ENCODE results near the gene TEKT2. TPM values are rescaled to one million over a fixed set of nuclear protein-coding genes. Genes with fewer than 3 reads are reported as not detected.

TEKT2 gene, protein sequence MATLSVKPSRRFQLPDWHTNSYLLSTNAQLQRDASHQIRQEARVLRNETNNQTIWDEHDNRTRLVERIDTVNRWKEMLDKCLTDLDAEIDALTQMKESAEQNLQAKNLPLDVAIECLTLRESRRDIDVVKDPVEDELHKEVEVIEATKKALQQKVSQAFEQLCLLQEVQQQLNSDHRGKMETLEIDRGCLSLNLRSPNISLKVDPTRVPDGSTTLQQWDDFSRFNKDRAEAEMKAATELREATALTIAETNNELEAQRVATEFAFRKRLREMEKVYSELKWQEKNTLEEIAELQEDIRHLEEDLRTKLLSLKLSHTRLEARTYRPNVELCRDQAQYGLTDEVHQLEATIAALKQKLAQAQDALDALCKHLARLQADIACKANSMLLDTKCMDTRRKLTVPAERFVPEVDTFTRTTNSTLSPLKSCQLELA
- 0.24 TPM for polyA plus RNA-seq (ENCODE audit: insufficient read length)

DNA sequence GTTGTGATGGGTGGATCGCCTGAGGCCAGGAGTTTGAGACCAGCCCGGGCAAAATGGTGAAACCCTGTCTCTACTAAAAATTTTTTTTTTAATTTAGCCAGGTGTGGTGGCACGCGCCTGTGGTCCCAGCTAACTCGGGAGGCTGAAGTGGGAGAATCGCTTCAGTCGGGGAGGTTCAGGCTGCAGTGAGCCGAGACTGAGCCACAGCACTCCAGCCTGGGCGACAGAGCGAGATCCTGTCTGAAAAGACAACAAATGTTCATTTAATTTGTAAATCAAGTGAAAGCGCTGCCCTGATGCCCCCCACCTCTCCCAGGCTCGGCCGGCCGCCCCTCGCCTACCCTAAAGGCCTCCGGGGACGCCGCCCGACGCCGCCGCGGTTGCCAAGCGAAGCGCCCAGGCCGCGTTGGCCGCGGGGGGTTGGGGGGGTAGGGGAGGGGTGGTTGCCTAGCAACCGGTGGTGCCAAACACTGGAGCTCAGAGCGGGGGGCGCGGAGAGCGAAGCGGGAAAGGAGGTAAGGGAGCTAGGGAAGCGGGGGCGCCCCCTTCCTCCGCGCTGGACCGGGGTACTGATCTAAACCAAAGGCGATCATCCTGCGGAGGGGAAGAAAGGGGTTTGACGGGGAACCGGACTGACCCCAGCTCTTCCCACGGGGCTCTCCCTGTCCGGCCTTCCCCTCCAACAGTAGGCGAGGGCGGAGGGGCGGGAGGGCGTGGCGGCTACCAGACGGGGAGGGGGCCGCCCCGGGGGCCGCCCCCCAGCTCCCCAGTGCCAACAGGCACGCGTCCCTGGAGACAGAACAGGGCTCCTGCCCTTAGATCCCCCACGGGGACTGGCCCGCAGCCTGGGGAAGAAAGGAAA, at the start of gene TEKT2:
TEKT2 (plus strand) TSS at position 460 of the 862 bp plus-strand sequence. CDS start 828 bp downstream, outside the sequence.
- DNase-seq (ENCODE audit: low read depth), result no peak

DNA sequence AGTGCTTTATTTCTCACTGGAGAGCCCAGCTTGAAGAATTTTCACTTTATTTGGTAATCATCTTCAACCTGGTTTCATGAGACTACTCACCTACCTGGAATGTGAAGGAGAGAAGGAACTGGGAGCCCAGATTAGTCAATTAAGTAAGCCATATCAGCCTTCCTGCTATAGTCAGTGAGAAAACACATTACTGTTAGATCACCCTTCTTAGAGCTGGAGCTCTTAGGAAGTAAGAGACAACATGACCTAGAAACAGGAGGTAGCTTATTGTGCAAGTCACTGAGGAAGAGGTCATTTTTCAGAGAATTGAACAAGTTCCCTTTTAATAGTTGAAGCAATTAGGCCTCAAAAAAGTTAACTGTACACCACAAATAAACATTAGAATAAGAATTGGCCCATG, 49.2 kb upstream of the TEKT2 start:
- no peak for DNase-seq (ENCODE audit: low read depth)

DNA sequence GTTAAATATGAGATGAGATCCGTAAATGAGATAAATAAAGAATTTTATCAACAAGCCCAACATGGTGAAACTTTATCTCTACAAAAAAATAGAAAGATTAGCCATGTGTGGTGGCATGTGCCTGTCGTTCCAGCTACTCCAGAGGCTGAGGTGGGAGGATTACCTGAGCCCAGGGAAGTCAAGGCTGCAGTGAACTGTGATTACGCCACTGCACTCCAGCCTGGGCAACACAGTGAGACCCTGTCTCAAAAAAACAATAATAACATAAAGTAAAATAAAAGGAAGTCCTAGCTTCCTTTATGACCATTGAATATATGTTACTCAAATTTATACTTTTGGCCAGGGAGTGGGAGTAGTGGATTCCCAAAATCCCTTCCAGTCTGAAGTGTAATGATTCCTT, 48.7 kb upstream of the TEKT2 start:
- DNase-seq (ENCODE audit: low read depth), result no peak

DNA sequence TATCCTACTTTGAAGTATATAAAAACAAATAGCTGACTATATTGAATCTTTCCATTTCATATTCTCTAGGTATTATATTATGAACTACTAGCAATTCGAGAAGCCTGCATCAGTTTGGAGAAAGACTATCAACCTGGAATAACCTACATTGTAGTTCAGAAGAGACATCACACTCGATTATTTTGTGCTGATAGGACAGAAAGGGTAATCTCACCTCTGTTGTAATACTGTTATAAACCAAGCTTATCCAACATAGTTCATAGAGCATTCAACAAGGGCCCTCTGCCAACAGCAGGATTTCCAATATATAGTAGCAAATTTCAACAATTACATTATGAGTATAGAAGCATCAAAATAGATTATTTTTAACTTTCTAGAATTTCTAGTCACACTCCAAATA, 43.7 kb upstream of the TEKT2 start:
- DNase-seq (ENCODE audit: low read depth), result no peak

DNA sequence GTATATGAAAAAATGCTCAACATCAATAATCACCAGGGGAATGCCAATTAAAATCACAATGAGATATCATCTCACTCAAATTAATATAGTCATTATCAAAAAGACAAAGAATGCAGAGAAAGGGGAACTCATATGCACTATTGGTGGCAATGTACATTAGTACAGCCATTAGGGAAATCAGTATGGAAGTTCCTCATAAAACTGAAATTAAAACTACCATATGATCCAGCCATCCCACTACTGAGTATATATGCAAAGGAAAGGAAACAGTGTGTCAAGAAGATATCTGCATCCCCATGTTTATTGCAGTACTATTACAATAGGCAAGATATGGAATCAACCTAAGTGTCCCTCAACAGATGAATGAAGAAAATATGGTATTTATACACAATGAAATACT, 32.1 kb upstream of the TEKT2 start:
- no peak for DNase-seq (ENCODE audit: low read depth)

DNA sequence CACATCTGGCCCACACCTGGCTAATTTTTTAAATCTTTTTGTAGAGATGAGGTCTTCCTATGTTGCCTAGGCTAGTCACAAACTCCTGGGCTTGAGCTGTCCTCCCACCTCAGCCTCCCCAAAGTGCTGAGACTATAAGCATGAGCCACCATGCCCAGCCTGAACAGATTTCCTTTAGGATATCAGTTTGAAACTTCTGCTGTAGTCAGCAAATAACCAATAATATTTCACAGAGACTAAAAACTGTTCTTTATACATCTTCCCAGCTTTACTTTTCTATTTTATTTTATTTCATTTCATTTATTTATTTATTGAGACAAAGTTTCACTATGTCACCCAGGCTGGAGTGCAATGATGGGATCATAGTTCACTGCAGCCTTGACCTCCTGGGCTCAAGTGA, 29.9 kb upstream of the TEKT2 start:
- DNase-seq (ENCODE audit: low read depth), result no peak

DNA sequence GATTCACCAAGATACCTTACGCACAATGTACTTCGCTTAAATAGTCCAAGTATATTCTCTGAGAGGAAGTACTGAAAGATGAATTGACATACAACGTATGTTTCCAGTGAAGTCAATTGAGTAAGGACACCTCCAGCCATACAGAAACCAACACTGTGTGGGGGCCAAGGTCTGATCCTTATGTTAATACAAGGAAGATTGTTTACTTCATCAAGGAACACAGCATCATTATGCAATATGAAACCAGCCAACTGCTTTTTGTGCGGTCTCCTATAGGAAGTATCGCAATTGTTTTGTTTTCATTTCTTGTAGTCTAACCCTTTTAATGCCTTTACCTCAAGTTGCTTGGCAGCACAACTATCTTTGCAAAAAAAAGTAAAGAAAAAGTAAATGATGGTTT, 28.2 kb upstream of the TEKT2 start:
- DNase-seq (ENCODE audit: low read depth), result no peak

DNA sequence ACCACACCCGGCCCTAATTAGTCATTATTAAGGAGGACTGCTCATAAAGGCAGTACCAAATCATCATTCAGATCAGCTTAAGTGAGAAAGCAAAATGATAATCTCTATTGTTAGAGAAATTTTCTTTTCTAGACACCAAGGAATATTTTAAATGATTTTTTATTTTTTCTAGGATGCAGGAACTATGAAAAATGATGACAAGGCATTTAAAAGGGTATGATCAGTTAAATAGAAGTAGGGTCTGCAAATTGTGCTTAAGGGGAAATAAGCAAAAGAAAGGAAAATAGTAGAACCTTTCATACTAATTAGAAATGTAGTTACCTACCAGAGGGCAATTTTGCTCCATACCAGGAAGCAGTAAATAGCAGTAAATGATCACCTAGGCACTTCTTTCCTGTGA, 21.6 kb upstream of the TEKT2 start:
- no peak for DNase-seq (ENCODE audit: low read depth)

DNA sequence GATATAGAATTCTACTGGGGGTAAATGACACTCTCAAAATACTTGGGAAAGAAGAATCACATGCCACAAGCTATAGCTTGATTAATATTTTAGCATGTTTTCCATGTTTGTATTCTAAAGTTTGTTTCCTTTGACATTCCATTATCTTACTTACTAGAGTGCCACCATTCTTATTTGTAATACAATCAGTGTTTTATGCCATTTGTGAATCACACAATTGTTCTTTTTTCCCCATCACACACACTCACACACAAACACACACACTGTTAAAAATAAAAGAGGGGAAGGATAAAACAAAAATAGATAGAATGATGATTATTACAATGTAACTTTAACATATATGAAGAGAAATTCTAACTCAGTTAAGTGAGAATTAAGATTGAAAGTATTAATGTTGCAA, 16.0 kb upstream of the TEKT2 start:
- DNase-seq (ENCODE audit: low read depth), result no peak

DNA sequence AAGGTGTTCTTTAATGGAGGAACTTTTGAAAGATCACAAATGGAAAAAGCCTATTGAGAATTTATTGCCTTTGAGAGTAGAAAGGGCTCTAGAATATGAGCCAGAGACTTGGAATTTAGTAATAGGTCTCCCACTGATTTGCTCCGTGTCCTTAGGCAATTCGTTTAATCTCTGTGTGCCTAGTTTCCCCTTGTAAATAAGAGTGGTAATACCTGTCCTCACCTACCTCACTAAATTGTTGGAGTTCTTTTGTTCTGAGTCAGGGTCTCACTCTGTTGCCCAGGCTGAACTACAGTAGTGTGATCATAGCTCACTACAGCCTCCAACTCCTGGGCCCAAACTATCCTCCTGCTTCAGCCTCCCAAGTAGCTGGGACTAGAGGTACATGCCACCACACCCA, 15.0 kb upstream of the TEKT2 start:
- DNase-seq (ENCODE audit: low read depth), result no peak

DNA sequence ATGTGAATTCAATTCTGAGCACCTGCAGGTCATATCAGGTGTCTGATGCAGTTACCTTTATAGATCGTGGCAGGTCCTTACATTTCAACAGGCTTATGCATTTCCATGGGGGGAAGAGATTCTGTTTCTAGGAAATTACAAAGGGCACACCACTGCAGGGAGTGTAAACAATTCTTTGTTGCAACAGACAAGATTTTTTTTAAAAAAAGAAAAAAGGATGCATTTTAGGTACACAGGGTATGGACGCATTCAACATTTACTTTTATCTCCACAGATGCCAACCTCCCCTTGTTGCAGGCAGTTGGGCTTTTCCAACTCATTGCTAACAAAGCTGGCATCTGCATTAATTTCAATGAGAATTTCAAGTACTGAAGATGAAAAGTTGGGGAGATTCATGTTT, 13.5 kb upstream of the TEKT2 start:
- DNase-seq (ENCODE audit: low read depth), result no peak

DNA sequence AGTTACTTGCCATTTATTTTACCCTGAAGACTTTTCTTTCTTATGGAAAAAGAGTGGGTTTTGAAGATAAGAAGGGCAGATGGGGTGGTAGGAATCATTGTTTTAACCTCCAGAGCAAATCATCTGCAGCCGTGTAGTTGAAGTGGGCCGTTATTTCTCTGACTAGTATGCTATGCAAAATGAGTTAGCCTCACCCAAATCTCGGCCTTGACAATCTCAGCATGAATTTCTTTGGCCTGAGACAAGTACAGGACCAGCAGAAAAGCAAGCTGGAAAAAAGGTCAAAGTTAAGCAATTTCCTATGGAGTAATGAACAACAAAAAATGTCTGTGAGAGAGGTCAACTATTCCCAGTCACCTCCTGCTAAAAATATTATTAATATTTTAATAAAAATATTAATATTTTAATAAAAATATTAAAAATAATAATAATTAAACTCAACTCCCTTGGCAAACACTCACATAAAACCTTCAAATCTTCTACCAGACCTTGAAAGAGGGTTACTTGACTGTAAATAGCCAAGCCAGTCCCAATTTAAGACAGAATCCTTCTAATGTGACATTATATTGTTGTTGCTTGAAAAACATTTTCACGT, 6.8 kb upstream of the TEKT2 start:
- DNase-seq (ENCODE audit: low read depth), result no peak

DNA sequence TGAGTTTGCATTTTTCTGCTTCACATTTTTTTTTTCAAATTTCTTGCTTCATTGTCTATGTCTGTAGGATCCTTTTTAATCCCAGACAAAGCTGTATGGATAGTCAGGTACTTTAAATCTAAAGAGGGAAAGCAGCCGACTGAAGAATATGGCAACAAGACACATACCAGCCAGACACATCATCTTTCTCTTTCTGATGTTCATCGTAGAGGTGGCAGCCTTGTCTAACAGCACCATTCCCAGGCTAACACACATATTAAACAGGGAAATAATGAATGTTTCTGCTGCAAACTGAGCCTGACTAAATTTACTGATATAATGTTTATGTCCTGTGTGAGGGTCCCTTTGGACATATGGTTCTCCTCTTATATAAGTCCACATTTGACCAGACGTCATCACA, 3.7 kb upstream of the TEKT2 start:
- no peak for DNase-seq (ENCODE audit: low read depth)

DNA sequence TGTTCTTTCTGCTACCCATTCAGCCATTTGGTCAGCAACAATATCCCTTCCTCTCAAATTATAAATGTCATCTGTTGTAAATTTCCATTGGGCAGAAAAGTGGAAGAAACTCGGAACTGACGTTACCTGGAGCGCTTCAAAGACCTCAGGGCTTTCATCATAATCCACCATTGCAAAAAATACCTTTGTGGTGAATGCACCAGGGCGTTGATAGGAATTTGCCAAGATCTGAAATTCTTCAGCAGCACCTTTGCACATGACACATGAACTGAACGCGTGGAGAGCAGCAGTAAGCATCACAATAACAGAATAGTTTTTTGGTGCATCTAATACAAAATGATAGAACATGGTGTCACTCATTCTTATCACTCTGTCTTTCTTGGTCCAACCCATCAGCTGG, 3.1 kb upstream of the TEKT2 start:
- DNase-seq (ENCODE audit: low read depth), result no peak

DNA sequence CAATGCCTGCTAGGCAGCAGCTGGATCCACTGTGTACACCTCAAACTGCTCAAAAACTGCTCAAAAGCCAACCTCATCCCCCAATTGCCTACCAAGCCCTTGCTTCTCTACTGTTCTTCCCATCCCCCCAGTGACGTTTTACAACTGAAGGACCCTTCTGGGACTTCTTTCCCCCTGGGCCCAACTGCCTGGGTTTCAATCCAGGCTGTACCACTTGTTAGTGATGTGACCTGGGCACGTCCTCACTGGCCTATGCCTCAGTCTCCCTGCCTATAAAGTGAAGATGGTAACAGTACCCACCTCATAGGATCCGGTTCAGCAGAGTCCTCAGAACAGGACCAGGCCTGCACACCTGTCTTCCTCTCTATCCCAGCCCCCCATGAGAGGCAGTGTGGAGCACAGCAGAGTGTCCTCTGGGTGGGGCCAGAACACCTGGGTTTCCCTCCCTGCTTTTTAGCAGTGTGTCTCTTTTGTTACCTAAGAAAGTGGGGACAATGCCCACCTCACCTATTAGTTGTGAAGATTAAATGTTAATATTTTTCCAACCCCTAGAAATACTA, 1.9 kb upstream of the TEKT2 start:
- DNase-seq (ENCODE audit: low read depth), result no peak

DNA sequence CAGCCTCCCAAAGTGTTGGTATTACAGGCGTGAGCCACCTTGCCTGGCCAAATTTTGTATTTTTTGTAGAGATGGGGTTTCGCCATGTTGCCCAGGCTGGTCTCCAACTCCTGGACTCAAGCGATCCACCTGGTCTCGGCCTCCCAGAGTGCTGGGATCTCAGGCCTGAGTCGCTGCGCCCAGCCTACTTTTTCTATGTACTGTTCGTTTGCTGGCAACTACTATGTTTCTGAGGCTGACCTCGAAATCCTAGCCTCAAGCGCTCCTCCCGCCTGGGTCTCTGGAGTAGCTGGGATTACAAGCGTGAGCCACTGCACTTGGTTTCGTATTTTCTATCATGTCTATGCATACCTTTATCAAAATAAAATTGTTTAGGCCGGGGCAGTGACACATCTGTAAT, 675 bp upstream of the TEKT2 start:
- no peak for DNase-seq (ENCODE audit: low read depth)

DNA sequence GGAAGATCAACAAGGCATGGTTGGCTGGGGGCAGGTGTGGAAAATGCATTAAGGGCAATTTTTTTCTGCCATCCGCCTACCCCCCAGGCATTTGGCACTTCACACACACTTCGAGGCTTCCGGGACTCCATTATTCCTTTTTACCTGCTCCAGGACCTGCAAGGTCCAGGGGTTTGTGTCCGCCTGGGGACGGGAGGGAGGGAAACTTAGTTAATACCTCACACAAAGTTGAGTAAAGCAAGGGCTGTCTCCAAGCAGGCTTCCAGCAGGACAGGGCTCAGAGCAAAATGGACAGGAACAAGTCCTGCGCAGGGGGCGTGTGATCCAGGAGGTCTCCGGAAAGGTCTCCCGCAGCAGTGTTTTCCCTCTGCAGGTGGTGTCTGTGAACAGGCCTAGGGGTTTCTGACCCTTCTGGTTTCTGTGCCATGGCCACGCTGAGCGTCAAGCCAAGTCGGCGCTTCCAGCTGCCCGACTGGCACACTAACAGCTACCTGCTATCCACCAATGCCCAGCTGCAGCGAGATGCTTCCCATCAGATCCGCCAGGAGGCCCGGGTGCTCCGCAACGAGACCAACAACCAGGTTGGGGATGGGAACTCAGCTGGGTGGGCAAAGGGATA, 712 bp downstream of the TEKT2 start:
- DNase-seq (ENCODE audit: low read depth), result no peak

DNA sequence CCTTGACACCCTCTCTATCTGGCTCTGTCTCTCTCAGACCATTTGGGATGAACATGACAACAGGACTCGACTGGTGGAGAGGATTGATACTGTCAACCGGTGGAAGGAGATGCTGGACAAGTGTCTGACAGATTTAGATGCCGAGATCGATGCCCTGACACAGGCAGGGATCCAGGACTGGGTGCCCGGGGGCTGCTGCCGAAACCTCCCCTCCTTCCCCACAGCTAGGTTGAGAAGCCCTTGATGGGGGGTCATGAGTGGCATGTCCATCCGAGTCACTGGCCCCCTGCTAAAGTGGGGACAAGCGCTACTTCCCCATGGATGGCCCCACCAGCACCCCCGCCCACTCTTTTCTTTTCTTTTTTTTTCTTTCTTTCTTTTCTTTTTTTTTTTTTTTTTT, 1.2 kb downstream of the TEKT2 start:
- DNase-seq (ENCODE audit: low read depth), result no peak

DNA sequence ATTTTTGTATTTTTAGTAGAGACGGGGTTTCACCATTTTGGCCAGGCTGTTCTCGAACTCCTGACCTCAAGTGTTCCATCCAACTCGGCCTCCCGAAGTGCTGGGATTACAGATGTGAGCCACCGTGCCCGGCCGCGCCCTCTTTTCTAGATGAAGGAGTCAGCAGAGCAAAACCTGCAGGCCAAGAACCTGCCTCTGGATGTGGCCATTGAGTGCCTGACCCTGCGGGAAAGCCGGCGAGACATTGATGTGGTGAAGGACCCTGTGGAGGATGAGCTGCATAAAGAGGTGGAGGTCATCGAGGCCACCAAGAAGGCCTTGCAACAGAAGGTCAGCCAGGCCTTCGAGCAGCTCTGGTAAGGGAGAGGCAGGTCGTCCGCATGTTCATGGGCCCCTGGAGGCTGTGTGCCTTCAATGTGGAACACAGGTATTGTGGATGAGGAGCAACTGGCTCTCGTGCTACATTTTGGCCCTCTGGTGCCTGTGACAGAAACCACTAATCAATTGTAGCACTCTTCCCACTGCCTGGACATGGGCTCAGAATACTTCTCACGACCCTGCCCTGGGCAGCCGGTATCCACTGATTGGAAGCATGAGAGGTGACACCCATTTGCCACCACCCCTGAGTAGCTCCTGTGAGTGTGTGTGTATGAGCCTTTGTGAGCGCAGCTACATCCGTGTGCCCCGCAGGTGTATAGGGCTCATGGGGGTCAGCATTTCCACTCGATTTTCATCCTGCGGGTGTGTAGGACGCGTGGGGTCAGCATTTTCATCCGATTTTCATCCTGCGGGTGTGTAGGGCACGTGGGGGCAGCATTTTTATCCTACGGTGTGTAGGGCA, 2.0 kb downstream of the TEKT2 start:
- DNase-seq (ENCODE audit: low read depth), result no peak

DNA sequence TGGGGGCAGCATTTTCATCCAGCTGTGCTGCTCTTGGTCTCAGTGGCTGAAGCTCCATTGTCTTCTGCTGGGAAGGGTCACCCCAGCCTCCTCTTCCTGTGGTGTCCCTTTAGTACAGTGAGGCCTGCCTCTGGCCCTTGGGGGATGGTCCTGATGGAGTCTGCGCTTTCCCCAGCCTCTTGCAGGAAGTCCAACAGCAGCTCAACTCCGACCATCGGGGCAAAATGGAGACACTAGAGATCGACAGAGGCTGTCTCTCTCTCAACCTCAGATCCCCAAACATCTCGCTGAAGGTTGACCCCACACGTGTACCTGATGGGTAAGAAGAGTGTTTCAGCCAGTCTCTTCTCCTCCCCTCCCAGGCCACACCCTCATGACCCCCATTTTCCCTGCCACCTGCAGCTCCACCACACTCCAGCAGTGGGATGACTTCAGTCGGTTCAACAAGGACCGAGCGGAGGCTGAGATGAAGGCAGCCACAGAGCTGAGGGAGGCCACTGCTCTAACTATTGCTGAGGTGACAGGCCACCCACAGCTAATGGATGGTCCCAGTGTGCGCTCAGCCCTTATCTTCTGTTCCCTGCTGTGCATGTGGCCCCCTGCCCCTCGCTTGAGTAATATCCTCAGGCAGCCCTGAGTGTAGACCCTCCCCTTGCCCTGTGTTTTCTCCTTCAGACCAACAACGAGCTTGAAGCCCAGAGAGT, 2.8 kb downstream of the TEKT2 start:
- no peak for DNase-seq (ENCODE audit: low read depth)
